ENCODE data around the gene TNRC6C.
"Not testable (repeated sequence)": the region's sequence is repeated elsewhere in the genome, so short reads cannot be mapped to it uniquely, and the experiment has no call there.

The TNRC6C gene

DNA sequence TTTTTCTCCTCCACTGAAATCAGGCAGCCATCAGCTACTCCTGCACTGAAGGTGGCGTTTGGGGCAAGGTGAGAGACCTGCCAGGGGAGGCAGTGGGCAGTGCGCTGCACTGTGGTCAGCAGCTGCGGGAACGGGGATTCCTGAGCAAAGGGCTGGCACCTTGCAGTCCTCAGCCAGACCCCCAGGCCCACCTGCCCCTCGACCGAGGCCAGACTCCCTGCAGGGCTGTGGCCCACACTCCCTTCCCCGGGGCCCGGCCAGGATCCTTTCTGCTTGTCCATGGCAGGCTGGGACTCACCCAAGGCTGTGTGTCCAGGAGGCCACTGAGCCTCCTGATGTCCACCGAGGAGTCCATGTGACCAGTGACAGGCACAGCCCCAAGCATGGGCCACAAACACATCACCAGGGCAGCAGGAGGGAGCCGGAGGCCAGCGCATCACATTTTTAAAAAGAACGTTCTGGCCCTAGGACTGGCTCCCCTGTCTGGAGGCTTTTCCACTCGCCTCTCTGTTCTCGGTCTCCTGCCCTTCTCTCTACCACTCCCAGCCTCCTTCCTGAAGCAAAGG lies 28.5 kb upstream of the TNRC6C start:
- DNase-seq (ENCODE audit: low spot score), result no peak

DNA sequence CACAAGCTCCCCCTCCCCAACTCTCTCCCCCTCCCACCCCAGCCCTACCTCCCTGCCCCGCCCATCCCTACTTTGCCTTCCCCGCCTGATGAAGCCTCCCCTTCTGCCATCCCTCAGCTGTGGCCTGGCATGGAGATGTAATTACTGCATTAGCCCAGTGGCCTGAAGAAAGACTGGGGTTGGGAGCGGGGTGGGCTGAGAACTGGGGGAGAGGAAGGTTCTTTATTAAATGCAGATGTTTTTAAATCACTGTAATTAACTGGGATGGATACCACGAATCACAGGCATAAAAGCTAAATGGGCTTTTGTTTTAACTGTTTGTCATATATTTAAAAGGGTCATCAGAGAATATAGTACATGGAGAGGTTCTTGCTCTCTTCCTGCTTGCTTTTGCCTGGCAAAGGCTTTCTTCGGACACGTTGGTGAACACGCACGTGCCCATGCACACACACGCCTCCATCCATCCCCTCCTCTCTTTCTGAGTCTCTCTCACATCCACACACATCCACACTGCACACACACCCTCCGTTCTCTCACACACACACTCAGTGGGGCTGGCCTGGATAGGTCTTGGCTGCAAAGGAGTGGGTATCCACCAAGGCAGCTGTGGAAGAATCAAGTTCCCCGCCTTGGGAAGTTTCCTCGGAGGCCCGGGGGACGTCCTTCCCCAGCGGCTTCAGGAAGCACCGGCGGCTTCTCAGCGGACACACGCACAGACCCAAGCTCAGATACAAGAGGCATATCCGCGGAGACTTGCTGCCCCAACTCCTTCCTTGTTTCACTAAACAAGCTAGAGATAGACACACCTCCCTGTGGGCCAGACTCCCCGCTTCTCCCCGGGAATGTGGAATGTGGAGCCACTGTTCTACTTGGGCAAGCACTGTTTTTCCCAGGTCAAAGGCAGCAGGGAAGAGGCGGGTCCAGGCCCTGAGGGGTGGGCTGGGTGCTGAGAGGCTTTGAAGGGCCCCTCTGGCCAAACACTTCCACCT lies 27.4 kb upstream of the TNRC6C start:
- DNase-seq (ENCODE audit: low spot score), result no peak

DNA sequence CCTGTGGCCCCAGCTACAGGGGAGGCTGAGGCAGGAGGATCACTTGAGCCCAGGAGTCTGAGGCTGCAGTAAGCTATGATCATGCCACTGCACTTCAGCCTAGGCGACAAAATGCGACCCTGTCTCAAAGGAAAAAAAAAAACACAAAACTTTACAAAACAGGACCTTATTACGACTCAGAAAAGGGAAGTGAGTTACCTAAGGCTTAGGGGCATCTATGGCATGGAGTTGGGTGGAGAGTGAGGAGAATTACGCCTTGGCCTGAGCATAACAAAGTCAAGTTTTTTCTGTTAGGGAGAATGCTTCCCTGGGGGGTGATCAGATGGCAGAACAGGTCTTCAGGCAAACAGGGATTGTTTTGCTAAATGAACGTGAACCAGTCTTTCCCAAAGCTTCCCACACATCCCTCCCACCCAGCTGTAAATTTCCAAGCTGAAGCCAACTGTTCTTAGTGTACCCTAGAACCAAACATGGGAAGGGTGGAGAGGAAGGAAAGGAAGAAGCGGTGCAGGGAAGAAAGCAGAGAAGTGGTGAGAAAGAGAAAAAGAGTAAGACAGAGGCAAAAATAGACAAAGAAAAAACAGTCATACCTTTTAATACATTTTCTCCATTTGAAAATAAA lies 24.6 kb upstream of the TNRC6C start:
- DNase-seq (ENCODE audit: low spot score), result no peak

DNA sequence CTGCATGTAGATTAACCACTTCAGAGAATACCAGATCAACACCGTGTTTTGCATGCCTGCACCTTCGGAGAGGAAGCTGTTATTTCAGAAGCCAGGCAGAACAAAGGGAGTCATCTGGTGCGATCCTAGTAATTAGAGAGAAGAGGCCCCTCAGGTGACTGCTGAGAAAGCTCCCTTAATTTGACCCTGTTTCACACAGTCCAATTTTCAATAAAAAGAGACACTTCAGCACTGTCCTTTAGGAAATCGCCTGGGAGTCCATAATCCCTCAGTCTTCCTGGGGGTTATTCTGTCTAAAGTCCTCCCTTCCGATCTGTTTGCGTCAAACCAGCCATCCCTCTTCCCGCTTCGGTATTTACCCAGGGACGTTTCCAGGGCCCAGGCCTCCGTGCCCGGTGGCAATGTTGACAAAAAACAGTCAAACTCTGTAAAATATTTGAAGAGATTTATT lies 23.4 kb upstream of the TNRC6C start:
- no peak for DNase-seq (ENCODE audit: low spot score)

DNA sequence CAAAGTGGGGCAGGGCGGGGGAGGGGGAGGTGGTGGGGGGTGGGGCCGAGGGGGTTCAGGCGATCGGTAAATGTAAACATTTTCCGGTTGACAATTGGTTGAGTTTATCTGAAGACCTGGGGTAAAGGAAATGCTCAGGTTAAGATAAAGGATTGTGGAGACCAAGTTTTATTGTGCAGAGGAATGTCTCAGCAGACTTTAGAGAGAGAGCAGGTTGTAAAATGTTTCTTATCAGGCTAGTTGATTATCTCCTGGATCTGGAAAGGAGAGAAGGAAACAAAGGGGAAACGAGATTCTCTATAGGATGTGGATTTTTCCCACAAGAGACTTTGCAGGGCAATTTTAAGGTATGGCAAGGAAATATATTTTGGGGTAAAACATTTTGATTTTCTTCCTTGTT lies 22.8 kb upstream of the TNRC6C start:
- DNase-seq (ENCODE audit: low spot score), result not testable (repeated sequence)

DNA sequence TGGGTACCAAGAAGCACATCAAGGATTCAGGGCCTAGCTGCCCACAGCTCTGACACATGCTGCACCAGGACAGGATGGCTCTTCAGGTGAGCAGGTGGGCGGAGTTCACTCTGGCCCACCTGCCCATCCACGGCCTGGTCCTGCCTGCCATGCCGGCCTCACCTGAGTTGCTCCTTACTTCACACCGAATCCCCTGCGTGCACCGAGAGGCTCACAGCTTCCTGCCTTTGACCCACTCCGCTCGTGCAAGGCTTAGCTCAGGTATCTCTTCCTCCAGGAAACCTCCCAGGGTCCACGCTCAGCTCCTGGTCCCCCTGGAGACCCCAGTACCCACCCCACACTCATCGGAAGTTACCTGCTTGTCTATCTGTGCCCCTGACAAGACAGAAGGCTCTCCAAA lies 21.6 kb upstream of the TNRC6C start:
- no peak for DNase-seq (ENCODE audit: low spot score)

DNA sequence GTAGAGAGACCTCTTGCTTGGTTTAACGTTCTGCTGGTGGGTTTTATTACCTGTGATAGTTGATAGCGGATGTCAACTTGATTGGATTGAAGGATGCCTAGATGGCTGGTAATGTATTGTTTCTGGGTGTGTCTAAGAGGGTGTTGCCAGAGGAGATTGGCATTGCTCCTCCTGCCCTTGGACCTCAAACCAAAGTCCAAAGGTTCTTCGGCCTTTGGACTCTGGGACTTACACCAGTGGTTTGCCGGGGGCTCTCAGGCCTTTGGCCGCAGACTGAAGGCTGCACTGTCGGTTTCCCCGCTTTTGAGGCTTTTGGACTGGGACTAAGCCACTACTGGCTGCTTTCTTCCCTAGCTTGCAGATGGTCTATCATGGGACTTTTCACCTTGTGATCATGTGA lies 17.5 kb upstream of the TNRC6C start:
- no peak for DNase-seq (ENCODE audit: low spot score)

DNA sequence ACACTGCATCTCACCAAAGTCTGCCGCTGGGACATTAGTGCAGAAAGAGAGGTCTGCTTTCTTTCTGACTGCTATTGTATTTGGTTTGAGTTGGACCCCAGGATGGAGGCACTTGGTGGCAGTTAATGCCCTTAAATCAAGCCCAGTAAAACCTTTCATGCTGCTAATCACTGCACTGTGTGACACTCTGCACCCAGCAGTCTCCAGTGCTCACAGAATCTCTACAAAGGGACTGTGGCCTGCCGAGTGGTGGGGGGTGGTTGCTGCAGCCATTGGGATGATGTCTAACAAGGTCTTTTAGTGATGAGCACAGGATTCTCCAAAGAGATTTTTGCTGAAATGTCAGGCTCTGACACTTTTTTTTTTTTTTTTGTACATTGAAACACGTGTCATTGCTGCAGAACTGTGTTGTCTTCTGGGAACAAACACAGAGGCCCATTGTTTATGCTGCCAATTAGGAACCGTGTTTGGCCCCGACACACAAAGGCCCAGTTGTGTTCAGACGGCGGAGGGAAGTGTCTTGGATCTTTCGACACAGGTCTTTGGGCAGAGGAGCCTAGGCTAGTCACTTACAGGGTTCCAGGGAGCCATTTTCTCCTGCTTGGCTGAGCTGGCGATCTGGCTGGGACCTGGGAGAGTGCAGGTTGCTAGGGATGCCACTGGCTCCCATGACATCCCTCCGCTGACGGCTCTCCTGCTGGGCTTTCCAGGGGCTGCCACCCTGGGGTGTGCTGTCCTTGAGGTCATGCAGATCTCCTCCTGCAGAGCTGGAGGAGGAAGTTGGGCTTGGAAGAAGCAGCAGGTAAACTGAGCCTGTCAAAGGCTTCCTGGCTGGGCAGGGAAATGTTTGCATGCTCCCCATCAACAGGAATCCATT lies 16.2 kb upstream of the TNRC6C start:
- no peak for DNase-seq (ENCODE audit: low spot score)

DNA sequence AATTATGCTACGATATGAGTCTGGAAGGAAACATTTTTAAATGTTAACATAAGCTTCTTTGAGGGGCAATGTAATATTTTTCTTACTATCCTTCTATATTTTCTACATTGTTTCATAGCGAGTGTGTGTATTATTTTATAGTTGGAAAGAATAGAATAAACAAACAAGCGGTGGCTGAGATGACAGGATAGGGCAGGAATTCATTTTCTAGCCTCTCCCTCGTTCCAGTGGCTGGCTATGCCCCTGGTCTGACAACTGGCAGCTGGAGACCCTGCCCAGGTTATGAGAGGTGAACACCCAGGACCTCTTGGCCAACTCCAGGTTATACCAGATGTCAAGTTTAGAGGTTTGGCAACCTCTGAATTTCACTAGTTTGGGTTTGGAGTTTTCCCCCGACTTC lies 14.5 kb upstream of the TNRC6C start:
- DNase-seq (ENCODE audit: low spot score), result no peak

DNA sequence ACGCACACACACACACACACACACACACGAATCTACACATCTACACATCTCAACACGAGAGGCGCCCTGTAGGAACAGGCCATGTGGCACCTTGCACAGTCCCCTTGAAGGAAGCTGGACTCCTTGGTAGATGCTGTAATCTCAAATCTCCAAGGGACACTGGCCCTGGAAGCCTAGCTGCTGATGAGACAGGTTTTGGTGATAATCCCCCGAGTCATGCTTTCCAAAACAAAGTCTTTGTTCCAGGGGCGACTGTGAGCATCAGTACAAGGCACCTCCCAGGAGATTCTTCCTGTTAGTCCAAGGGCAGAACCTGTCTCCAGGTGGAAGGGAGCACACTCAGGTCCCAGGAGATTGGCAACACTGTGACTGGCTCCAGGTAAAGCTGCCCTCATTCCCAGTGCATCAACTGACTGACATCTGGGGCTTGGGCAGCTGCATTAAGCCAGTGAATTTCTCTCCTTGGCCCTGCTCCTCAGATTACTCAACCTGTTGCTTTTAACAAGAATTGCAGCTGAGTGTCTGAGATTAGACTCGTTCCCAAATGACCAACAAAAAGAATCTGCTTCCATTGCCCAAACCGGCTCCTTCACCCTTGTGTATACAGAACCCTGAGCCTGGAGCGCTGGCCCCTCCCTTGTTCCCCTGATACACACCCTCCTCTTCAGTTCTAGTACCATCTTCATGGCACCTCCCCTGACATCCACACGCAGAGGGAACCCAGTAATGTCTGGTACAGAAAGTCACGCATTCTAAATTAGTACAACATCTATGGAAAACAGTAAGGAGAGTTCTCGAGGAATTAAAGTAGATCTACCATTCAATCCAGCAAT lies 13.9 kb upstream of the TNRC6C start:
- DNase-seq (ENCODE audit: low spot score), result no peak

DNA sequence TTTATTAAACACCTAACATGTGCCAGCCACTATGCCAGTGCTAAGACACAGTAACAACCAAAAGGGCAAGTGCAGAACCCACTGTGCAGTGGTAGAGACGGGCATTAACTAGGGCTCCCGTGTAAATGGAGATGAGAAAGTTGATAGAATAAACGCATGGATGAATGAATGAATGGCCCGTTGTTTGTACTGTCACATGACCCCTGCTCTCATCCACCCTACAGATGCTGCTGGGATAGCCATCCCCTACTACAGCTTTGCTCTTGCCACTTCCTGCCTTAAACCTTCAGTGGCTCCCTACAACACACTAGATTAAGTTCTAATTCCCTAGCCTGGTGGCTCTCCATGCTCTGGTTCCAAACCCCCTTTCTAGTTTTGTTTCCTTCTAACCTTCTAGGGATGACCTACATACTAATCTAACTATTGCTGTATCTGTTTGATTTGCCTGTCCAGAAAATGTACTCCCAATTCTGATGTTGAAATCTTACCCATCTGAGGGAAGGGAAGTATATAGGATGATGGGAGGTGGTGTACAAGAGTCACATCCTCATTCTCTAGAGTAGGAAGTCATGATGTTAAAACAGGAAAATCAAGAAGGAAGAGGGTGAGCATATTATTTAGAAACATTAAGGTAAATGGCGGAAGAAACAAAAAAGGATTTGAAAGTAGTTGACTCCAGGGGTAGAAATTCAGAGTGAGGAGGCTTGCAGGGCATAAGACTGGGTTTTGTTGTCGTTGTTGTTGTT lies 11.4 kb upstream of the TNRC6C start:
- DNase-seq (ENCODE audit: low spot score), result no peak

DNA sequence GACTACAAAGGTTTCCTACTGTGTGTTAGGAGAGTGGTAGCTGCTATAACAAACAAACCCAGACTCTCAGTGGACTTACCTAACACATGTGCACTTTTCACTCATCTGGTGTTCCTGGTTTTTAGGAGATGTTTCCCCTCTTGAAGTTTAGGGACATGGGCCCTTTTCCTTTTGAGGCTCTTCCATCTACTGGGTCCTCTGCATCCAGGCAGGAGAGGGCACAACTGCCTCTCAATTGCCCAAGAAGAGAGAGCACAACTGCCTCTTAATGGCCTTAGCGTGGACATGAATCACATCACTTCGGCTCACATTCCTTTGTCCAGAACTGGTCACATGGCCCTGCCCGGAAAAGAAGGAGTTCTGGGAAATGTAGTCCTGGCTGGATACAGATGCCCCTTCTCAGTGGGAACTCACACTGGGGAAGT lies 9.8 kb upstream of the TNRC6C start:
- DNase-seq (ENCODE audit: low spot score), result peak; percentile 77

DNA sequence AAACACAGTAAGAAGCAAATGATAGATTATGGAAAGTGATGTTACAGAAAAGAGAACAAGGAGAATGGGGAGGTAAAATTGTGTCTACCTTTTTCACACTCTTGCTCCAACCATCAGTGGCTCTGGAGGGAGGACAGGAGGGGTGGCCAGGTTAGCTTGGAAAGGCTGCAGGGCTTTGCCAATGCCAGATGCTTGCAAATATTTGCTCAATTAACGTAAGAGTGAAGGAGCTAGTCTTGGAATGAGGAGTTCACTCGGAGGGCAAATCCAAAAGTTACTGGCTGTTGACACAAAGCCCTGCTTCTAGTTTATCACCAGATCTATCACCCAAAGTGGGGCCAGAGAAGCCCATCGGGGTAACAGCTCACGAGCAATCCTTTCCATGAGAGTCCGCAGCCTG lies 7.4 kb upstream of the TNRC6C start:
- no peak for DNase-seq (ENCODE audit: low spot score)

DNA sequence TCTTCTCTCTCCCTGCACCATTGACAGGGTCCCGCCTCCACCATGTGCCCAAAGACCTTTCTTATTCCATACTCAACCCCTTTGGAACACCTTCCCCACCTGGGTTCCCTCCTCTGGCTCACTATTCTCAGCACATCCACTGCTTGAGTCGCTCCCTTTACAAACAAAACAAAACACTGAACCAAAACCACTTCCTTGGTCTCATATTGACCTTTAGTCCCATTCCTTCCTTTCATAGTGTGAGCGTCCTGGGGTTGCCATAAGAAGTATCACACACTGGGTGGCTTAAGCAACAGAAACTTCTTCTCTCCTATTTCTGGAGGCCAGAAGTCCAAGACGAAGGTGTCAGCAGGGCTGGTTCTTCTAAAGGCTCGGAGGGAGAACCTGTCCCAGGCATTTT lies 6.1 kb upstream of the TNRC6C start:
- DNase-seq (ENCODE audit: low spot score), result no peak

DNA sequence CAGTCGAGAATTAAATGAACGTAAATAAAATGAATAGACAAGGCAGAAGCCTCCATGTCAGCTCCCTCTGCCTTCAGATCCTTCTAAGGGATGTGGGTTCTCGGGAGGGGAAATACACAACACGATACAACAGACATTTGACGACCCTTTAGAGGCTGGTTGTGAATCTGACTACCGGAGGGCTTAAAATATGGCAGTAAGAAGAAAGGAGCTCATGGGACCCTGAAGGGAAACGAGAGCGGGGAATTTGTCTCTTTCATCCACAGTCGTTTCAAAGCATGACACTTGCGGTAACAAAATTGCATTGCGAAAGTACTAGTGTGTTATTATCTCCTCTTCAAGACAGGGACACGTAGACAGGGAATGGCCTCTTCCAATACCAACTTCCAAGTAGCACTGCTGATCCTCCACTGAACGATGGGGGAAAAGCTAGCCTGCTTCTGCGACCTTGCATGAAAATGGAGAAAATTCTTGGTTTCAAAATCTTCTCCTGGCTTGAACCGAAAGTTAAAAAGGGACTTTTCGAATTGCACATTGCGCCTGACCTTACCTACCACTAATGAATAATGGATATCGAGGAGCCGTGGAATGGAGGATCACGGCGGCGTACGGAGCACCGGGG lies 1.2 kb upstream of the TNRC6C start:
- DNase-seq (ENCODE audit: low spot score), result peak; percentile 27

DNA sequence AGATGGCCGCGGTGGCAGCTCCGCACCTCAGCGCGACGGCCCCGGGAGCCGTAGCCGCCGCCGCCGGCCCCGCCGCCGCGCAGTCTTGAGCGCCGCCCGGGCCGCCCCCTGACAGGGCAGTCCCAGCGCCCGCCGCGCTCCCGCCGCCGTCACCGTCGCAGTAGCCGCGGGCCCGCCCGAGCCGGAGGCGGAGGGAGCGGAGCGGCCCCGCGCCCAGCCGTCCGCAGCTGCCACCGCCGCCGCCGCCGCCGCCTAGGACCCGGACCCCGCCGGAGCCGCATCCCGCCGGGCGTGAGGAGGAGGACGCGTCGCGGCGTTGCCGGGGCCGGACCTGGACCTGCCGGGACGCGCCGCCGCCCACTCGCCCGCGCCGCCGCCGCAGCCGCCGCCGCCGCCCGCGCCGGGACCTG lies 218 bp downstream of the TNRC6C start:
- no peak for DNase-seq (ENCODE audit: low spot score)

DNA sequence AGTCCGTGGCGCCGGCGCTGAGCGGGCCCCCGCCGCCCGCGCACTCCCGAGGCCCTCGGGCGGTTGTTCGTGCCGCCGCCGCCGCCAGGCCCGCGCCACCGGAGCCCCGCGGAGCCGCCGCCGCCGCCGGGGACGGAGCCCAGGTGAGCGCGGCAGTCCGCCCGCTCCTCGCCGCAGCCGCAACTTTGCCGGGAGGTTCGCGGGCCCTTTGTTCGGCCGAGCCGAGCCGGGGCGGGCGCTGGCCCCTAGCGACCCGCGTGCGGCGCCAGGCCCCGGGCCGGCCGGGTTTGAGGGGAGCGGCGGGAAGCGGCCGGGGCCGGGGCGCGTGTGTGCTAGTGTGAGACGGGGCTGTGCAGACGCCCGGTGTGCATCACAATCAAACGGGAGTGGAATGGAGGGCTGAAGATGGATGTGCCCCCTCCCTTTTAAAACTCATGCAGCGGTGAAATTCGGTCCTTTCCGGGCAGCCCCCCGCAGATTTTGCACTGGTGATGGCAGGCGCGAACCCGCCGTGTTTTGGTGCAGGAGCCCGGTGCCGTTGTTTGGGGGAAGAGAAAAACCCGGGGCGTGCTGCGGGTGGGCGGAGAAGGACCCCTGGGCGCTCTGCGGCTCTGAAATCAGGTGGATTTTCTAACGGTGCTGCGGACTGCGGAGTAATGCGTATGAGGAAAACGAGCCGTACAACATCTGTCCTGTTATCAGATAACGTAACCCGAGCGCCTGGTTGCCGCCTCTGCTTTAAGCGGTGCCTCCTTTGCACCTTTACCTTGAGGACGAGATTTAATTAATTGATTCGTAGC lies 823 bp downstream of the TNRC6C start:
- DNase-seq (ENCODE audit: low spot score), result peak; percentile 46

DNA sequence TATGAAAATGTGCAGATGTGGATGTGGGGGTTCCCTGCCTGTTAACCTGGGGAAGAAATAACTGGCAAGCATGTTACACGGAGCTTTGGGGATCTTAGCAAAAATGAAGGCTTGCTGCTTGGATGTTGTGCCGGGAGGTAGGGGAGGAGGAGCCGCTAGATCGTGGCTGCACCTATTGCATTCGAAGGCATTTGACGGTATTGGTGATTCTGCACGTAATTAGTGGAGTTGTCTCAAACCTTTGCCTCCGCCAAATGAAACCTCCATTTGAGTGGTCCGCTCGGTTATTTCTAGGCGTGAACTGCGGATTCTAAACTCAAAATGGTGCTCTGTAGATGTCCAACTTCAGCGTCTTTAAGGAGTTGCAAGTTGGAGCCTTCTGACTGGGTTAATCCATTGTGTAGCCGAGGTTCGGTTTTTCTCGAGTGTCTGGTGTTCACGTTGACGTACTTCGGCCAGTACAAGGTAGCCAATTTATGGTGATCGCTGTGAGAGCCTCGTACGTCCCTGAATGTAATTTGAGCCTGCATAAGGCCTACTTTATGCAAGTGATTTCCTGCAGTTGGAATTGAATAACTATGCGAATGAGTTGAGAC lies 1.5 kb downstream of the TNRC6C start:
- DNase-seq (ENCODE audit: low spot score), result no peak

DNA sequence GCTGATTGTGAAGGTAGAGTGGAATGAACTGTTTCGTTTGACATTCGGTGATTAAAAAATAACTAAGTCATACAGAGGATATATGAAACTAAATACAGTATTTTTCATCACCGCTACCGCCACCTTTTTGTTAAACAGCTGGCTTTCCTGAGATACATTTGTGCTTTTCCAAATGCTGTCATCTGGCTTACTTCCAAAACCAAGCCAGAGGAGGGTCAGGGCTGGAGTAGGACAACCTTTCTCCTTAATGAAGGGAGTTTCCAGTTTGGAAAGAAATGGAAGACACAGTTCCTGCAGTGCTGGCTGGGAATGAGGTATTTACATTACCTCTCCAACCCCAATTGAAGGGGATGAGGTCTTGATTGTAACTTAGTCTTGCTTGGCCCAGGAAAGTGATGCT lies 3.2 kb downstream of the TNRC6C start:
- DNase-seq (ENCODE audit: low spot score), result no peak

Measured in AG20443 (cell line).